ENCODE data around the gene VPS37D.
"Not testable (repeated sequence)": the region's sequence is repeated elsewhere in the genome, so short reads cannot be mapped to it uniquely, and the experiment has no call there.

The VPS37D gene

DNA sequence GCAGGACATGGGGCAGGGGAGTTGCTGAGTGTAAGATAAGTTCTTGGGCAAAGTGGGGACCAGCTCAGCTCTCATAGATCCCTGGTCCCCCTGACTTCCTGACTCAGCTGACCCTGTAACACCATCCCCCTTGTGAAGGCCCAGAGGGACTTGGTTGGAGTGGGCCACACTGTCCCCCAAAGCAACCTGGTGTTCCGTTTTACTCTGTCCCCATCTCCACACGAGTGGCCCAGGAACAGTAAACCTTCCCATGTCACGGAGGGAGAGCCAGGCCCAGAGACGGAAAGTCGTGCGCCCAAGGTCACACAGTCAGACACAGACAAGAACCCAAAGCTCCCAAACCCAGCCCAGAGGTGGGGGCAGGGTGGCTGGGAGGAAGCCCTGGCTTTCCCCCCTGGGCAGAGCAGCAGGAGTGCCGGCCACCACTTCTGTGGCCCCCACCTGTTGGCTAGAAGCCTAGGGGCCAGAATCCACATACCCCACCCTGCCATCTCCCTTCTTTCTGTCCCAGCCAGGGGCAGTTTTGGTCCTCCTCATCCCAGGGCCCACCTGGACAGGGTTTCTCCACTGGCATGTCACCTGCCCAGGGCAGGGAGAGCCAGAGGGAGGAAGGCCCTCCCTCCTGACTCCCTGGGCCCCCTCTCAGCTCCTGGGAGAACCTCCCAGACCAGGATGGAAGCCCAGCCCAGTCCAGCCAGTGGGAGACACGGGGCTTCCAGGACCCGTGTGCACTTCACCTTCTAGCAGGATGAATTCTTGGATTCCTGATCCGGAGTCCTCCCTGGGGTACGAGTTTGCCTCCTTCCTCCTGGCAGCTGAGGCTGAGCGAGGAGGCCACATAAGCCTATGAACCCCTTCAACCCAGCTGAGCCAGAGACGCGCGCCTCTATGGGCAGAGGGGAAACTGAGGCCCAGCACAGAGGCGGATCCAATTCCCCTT lies 20.6 kb upstream of the VPS37D start:
- DNase-seq (ENCODE audit: low read depth), result no peak

DNA sequence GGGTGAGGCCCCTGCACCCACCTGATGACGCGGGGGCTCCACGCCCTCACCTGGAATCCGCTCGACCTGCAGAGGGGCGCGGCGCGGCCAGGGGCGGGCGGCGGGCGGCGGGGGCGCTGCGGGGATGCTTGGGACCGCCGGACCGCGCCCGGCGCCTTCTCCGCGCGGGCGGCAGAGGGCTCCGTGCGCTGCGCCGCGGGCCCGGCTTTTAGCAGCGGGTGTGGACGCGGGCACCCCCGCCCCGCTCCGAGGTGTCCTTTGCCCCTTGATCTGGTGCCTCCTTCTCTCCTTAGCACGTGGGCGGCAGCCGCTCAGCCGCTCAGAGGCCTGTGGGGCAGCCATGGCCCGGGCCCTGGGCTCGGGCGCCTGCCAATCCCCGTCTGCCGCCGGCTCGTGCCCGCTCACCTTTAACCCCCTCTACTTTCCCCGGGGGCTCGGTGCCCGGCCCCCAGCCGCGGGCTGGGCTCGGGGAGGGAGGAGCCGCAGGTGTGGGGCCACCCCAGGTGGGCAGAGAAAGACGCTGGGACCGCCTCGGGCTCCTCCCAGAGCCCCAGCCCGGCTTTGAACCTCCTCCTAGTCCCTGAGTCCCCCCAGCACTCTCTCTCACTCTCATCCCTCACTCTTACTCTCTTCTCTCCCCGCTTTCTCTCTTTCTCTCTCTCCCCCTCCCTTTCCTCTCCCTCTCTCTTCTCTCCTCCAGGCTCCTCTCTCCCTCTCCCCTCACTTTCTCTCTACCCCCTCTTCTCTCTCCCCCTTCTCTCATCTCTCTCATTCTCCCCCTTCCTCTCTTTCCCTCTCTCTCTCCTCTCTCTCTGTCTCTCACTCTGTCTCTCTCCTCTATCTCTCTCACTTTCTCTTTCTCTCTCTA lies 19.7 kb upstream of the VPS37D start:
- DNase-seq (ENCODE audit: low read depth), result no peak

DNA sequence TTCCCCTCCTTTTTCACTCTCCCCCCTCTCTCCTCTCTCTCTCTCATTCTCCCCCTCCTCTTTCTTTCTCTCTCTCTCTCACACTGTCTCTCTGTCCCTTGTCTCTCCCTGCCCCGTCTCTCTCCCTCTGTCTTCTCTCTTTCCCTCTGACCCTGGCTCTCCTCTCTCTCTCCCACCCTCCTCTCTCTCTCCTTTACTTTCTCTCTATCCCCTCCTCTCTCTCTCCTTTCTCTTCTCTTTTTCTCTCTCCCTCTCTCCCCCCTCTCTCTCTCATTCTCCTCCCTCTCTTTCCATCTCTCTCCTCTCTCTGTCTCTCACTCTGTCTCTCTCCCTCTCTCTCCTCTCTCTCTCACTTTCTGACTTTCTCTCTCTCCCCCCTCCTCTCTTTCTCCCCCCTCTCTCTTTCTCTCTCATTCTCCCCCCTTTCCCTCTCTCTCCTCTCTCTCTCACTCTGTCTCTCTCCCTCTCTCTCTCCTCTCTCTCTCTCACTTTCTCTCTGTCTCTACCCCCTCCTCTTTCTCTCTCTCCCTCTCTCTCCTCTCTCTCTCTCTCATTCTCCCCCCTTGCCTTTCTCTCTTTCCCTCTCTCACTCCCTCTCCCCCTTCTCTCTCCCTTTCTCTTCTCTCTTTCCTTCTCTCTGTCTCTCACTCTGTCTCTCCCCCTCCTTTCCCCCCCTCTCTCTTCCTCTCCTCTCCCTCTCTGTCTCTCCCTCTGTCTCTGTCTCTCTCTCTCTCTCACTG lies 18.9 kb upstream of the VPS37D start:
- no peak for DNase-seq (ENCODE audit: low read depth)

DNA sequence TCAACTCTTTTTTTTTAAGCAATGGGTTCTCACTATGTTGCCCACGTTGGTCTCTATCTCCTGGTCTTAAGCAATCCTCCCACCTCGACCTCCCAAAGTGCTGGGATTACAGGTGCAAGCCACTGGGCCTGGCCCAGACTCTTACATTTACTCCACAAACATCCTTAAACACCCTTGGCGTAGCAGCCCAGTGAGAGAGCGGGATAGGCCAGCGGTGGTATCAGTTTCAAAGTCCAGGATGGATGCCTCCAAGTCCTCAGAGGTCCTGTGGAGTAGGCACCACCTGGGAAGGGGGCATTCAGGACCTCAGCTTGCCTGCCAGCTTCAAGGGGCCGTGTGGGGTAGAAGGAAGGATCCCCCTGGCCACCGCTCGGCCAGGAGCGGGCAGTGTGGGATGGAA lies 18.1 kb upstream of the VPS37D start:
- no peak for DNase-seq (ENCODE audit: low read depth)

DNA sequence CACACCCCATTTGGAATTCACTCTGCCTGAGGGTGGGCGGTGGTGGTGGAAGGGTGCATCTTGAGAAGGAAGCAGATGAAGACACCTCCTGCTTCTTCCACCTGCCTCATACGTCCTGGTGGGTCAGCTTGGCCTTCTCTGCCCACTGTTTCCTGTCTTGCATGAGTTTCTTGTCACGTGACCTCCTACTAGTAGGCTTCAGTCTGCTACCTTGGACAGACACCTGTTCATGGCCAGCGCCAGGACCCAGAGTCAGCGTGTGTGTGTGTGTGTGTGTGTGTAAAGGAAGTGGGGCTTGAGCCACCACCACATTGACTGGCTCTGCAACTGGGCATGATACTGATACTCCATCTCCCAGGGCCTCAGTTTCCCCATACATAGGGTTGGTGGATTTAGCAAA lies 17.1 kb upstream of the VPS37D start:
- DNase-seq (ENCODE audit: low read depth), result no peak

DNA sequence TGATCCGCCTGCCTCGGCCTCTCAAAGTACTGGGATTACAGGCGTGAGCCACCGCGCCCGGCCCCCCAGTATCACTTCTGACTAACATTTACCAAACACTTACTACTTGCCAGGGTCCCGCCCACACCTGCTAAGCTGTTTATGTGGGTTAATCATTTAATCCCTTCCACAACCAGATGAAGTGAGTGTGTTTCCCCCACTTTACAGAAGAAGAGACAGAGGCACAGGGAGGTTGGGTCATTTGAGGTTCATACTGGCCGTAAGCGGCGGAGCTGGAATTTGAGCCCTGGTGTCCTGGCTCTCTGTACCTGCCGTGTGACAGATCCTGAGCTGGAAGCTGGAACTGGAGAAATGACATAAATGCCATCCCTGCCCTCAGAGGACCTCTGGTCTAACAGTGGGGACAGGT lies 15.1 kb upstream of the VPS37D start:
- DNase-seq (ENCODE audit: low read depth), result no peak

DNA sequence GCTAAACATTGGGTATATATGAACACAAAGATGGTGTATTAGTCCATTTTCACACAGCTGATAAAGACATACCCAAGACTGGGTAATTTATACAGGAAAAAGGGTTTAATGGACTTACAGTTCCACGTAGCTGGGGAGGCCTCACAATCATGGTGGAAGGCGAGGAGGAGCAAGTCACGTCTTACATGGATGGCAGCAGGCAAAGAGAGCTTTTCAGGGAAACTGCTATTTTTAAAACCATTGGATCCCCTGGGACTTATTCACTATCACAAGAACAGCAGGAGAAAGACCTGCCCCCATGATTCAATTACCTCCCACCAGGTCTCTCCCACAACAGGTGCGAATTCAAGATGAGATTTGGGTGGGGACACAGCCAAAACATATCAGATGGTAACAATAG lies 12.3 kb upstream of the VPS37D start:
- DNase-seq (ENCODE audit: low read depth), result not testable (repeated sequence)

DNA sequence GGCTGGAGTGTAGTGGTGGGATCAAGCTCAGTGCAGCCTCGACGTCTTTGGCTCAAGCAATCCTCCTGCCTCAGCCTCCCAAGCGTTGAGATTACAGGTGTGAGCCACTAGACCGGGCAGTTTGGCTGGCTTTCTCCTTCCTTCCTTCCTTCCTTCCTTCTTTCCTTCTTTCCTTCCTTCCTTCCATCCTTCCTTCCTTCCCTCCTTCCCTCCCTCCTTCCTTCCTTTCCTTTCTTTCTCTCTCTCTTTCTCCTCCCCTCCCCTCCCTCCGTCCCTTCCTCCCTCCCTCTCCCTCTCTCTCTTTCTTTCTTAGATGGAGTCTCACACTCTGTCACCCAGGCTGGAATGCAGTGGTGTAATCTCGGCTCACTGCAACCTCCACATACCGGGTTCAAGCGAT lies 7.6 kb upstream of the VPS37D start:
- DNase-seq (ENCODE audit: low read depth), result no peak

DNA sequence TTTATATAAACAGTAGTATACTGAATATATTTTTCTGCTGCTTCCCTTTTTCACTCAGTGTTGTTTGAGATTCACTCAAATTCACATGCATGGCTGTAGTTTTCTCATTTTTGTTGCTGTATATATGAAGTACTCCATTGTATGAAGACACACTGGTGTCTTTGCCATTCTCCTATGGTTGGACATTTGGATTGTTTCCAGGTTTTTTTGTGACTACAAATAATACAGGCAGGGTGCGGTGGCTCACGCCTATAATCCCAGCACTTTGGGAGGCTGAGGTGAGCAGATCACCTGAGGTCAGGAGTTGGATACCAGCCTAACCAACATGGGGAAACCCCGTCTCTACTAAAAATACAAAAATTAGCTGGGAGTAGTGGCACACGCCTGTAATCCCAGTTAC lies 7.0 kb upstream of the VPS37D start:
- not testable (repeated sequence) for DNase-seq (ENCODE audit: low read depth)

DNA sequence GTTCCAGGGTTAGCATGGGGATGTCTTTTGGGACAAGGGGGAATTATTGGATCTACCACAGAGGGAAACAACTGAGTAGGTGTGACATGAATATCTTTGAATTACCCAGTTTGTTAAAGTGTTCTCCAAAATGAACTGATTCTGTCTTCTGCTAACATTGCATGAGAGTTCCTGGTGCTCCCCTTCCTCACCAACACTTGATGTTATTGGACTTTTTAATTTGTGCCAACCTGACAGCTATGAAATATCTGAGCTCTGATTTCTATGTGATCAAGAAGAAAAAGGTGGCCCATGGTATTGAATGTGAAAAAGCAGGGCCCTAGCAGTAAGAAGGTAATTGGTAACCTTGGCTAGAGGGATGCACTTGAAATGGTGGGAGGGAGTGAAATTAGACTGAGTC lies 4.6 kb upstream of the VPS37D start:
- DNase-seq (ENCODE audit: low read depth), result no peak

DNA sequence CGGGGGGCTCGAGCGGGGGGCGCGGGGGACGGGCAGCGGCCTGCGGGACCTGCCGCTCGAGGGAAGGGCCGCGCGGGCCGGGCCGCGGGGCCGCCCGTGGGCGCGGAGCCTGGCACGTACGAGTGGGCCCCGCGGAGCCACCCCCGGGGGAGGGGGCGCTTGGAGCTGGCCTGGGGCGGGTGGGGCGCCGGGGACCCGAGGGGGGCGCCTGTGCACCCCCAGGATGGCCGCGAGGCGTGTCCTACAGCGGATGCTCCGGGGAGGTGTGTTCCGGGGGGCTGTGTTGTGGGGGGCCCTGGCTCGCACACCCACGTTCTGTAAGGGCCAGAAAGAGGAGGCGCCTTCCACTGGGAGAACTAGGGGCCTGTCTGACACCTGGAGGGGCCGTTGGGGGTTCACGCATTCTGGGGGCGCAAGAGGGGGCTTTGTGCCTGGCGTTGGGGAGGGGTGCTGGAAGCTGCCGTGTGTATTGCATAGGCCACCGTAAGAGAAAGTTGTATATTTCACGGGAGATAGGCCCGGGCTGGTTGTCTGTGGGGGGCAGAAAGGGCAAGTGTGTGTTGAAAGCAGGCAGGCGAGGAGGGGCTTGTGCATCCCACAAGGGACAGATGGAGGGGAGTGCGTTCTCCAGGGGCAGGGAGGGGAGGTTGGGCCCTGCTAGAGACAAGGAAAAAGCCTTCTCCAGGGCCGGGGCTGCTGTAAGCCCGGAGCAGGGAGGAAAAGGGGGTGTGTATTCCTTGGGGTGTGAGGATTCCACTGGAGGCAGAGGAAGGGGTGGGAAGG lies 663 bp downstream of the VPS37D start:
- no peak for DNase-seq (ENCODE audit: low read depth)

DNA sequence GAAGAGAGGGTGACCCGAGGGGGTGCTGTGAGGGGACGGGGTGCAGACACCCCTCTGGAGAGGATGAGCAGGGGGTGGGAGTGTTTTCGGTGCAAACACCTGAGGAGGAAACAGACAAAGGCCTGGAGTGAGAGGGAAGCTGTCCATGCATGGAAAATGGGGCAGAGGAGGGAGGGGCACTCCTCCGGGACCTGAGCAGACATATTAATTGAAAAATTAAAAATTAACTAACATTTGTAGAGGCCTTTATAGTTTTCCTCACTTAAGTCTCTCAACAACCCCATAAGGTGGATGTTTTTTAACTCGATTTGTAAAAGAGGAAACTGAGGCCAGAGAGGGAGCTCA lies 1.2 kb downstream of the VPS37D start:
- no peak for DNase-seq (ENCODE audit: low read depth)

DNA sequence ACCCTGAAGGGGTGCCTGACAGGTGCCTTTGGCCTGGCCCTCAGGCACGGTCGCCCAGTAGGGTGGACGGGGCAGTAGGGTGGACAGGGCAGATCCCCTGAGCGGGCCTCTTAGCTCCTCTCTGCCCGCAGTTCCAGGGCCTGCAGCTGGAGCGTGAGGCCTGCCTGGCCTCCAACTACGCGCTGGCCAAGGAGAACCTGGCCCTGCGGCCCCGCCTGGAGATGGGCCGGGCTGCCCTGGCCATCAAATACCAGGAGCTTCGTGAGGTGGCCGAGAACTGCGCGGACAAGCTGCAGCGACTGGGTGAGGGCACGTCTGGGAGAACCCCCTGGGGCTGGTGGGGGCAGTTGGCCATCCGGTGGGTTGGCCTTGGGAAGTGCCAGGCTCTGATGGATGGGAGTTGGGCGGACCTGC lies 1.7 kb downstream of the VPS37D start:
- DNase-seq (ENCODE audit: low read depth), result no peak

DNA sequence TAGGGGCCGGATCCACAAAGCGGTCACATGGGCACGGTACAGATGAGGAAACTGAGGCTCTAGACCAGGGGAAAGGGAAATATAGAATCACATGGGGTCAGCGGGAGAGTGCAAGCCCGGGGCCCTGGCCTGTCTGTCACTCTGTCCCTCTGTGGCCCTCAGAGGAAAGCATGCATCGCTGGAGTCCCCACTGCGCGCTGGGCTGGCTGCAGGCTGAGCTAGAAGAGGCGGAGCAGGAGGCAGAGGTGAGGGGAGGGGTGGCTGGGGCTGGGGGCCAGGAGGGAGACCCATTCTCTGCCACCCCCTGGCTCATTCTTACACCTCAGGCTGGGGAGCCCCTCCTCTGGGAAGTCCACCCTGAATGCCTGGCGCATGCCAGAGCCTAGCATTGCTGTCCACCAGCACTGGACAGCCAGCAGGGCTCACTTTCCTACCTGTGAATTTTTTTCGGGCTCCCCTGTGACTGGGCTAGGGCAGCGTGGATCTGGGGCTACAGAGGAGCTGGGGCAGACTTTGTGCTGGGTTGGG lies 2.3 kb downstream of the VPS37D start:
- DNase-seq (ENCODE audit: low read depth), result no peak

DNA sequence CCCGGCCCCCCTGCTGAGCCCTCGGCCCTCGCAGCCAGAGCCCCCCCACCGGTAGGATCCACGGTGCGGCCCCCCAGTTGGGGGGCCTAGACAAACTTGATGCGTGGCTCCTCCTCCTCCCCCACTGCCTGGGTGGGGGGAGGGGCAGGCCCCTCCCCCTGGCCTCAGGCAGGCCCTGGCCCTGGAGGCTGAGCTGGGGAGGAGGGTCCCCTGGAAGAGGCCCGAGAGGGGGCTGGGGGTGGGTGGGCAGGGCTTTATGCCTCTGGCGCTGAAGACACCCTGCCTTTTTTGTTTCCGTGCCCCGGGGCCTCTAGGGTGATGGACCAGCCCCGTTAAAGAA lies 3.7 kb downstream of the VPS37D start:
- DNase-seq (ENCODE audit: low read depth), result no peak

DNA sequence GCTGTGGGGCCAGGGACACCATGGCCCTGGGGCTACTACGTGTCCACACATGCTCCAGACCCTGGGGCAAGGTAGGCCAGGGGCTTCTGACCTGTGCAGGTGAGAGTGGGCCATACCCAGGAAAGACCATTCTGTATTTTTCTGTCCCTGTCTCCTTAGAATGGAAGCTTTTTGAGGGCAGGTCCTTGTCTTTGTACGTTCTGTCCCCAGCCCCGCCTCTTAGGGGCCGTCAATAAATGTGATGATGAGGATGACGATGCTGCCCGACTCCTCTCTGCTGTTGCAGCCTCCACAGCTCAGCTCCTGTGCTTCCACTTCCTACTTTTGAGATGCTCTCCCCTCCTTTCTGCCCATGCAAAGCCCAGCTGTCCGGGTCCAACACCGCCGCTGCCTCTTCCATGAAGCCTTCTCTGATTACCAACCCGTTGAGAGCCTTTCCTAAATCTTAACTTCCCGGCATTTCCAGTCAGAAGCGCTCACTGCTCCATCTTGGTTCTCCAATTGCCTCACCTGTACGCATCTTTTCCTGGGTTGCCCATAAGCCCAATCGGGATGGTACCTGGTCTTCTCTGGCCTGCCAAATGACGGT lies 4.3 kb downstream of the VPS37D start:
- DNase-seq (ENCODE audit: low read depth), result no peak

DNA sequence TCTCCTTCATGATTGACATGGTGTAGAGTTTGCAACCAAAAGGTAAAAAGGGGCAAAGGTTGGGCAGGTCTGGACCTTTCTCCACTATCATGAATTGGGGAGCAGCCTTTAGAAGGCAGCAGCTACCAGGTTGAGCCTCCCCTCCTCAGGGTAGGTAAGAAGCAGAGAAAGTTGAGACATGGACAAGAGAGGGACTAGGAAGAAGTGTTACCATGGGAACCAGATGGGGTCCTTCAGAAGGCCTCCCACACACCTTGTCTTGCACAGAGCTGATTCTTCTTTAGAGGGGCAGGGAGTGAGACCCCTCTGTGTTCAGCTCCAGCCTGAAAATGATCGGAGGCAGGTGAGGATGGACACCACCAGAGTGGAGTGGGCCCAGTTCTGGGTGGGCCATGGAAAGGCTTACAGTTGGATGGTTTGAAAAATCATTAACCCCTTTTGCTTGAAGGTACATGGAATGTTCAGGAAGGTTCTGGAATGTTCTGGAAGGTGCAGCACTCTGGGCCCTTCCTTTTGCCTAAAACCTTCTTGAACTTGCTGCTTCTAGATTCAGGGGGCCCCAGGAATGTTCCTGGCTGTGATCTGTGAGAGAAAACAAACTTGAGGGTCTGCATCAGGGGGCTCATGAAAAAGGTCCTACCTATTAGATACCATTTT lies 7.0 kb downstream of the VPS37D start:
- DNase-seq (ENCODE audit: low read depth), result no peak

DNA sequence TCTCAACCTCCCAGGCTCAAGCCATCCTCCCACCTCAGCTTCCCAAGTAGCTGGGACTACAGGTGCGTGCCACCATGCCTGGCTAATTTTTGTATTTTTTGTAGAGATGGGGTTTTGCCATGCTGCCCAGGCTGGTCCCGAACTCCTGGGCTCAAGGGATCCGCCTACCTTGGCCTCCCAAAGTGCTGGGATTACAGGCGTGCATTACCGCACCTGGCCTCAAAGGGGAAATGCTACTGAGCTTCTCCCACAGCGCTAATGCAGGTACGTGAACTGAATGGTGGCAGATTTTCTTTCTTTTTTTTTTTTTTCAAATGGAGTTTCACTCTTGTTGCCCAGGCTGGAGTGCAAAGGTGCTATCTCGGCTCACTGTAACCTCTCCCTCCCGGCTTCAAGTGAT lies 8.4 kb downstream of the VPS37D start:
- DNase-seq (ENCODE audit: low read depth), result not testable (repeated sequence)

DNA sequence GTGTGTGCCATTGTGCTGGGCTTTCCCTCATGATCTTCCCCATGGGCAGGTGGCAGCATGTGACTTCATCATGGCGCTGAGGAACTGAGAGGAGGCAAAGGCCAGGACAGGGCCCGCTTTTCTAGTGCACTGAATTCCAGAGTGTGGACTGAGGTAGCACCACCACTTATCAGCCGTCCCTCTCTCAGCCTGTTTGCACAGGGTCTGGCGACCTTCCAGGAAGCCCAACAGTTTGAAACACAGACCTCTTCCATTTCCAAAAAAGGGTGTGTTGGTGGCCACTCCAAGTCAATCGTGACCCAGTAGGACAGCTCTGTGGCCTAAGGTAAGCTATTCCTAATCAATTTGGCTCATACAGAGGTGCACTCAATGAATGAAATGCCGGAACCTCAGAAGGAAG lies 11.2 kb downstream of the VPS37D start:
- DNase-seq (ENCODE audit: low read depth), result no peak

DNA sequence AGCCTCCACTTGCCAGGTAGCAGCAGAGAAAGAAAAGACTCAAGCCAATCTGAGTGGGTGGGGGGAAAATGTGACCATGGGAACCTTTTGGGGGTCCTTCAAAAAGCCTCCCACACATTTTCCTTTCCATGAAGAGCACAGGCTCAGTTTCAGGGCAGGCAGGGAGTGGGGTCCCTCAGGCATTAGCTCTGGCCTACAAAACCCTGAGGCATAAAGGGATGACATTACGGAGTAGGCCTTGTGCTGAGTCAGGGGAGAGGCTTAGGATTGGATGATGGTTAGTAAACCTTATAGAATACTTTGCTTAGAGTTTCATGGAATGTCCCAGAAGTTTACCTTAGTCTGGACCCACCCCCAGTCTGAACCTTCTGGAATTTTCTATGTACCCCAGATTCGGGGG lies 12.1 kb downstream of the VPS37D start:
- DNase-seq (ENCODE audit: low read depth), result no peak

DNA sequence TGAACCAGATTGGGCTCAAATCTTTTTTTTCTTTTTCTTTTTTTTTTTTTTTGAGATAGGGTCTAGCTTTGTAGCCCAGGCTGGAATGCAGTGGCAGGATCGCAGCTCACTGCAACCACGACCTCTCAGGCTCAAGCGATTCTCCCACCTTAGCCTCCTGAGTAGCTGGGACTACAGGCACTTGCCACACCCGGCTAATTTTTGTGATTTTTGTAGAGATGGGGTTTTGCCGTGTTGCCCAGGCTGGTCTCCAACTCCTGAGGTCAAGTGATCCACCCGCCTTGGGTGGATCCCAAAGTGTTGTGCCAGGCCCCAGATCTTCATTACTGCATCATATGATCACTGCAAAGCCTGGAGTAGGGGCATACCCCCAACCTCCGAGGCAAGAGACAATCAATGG lies 12.9 kb downstream of the VPS37D start:
- DNase-seq (ENCODE audit: low read depth), result no peak
